K562 (cell line): ENCODE data around the gene SLC45A3.

Experiments used
- ARHGAP35 ChIP-seq: fragments of 450-650 bp; IDR thresholded peaks from 2 replicates; pipeline ENCODE4 v1.6.1; 2018; ENCODE audit not compliant: partially characterized antibody
- CREB1 ChIP-seq, 2 experiments: sonication (generic) in 1 of 2; formaldehyde crosslinking in 1 of 2; IDR thresholded peaks; 2 replicates each; pipeline versions ENCODE4 v1.6.1 to v1.8.0; 2012 to 2022; ENCODE audit warnings: inconsistent platforms in 1 of 2, mild to moderate bottlenecking in 1 of 2, missing genetic modification reagents in 1 of 2, moderate library complexity in 1 of 2
- CTCF ChIP-seq, 3 experiments: IDR thresholded peaks in 2 of 3; conservative IDR thresholded peaks in 1 of 3; 2 replicates each; pipeline ENCODE4 v1.5.1; 2011 to 2012; ENCODE audit warnings: low read length in 3 of 3, mild to moderate bottlenecking in 3 of 3, control low read depth in 2 of 3, improper control_type of control experiment in 1 of 3, inconsistent platforms in 1 of 3, low read depth in 1 of 3, mixed read lengths in 1 of 3, moderate library complexity in 1 of 3; ENCODE audit not compliant: insufficient read depth in 2 of 3
- E2F6 ChIP-seq, 2 experiments: IDR thresholded peaks; 2 replicates each; pipeline ENCODE4 v1.6.1; 2011; ENCODE audit warnings: borderline replicate concordance in 1 of 2, control low read depth in 1 of 2, low read depth in 1 of 2, low read length in 1 of 2, mild to moderate bottlenecking in 1 of 2, mixed read lengths in 1 of 2, moderate library complexity in 1 of 2; ENCODE audit not compliant: insufficient read depth in 1 of 2, insufficient read length in 1 of 2, poor library complexity in 1 of 2, severe bottlenecking in 1 of 2; ENCODE audit errors: extremely low read depth in 1 of 2
- JUN ChIP-seq, 2 experiments: sonication (generic) in 1 of 2; formaldehyde crosslinking in 1 of 2; IDR thresholded peaks; 2 replicates each; pipeline versions ENCODE4 v1.6.1 to v1.8.0; 2012 to 2022; ENCODE audit warnings: borderline replicate concordance in 2 of 2, mild to moderate bottlenecking in 2 of 2, improper control_type of control experiment in 1 of 2, low read depth in 1 of 2, low read length in 1 of 2, missing genetic modification reagents in 1 of 2
- MAFK ChIP-seq: IDR thresholded peaks from 2 replicates; pipeline ENCODE4 v1.6.1; 2011; ENCODE audit warnings: low read length, improper control_type of control experiment
- SIN3B ChIP-seq: fragments of 450-650 bp; IDR thresholded peaks from 2 replicates; pipeline ENCODE4 v1.6.1; 2017; ENCODE audit warnings: low read depth, mild to moderate bottlenecking, moderate library complexity
- U2AF2 ChIP-seq: fragments of 200-400 bp; formaldehyde crosslinking; optimal IDR thresholded peaks from 2 replicates; pipeline ENCODE3; 2017; ENCODE audit warnings: low read depth, mild to moderate bottlenecking, low read length
- ZEB2 ChIP-seq: fragments of 450-650 bp; IDR thresholded peaks from 2 replicates; pipeline ENCODE4 v1.6.1; 2016
- ZNF133 ChIP-seq: fragments of 250-450 bp; sonication (Bioruptor Pico); IDR thresholded peaks from 2 replicates; pipeline ENCODE4 v1.4.0; 2020; ENCODE audit warnings: mild to moderate bottlenecking
- TF ChIP-seq, protein P1 (sequence below), 2 experiments: IDR thresholded peaks; 2 replicates each; pipeline ENCODE4 v1.6.1; 2012; ENCODE audit warnings: improper control_type of control experiment in 2 of 2, low read depth in 2 of 2, low read length in 2 of 2, borderline replicate concordance in 1 of 2
- TF ChIP-seq, protein P2 (sequence below): fragments of 250-450 bp; sonication (Bioruptor Pico); IDR thresholded peaks from 2 replicates; pipeline ENCODE4 v1.8.0; 2021; ENCODE audit warnings: borderline replicate concordance, mild to moderate bottlenecking, moderate library complexity; ENCODE audit not compliant: poor library complexity, severe bottlenecking
- TF ChIP-seq, protein P3 (sequence below): sonication (generic); formaldehyde crosslinking; IDR thresholded peaks from 2 replicates; pipeline ENCODE4 v1.9.0; 2022; ENCODE audit warnings: mild to moderate bottlenecking, missing genetic modification reagents

- TF ChIP-seq CTCF (IDR thresholded peaks at IDR 0.05 in 2 of 3, conservative IDR thresholded peaks at IDR 0.05 in 1 of 3; ENCODE audit: insufficient read depth in 2 of 3, low read depth in 1 of 3, low read length in 3 of 3) (no peak), MAFK (no peak), CREB1 (IDR thresholded peaks at IDR 0.05) (no peak), CREB1 (CRISPR knock-in tag; IDR thresholded peaks at IDR 0.05) (no peak), JUN (IDR thresholded peaks at IDR 0.05; ENCODE audit: borderline replicate concordance, low read depth, low read length) (no peak), JUN (CRISPR knock-in tag; IDR thresholded peaks at IDR 0.05; ENCODE audit: borderline replicate concordance) (no peak), ARHGAP35 (no peak), U2AF2 (no peak), SIN3B (no peak), ZNF133 (CRISPR knock-in tag) (no peak), E2F6 (IDR thresholded peaks at IDR 0.05; ENCODE audit: borderline replicate concordance in 1 of 2, extremely low read depth in 1 of 2, insufficient read depth in 1 of 2, insufficient read length in 1 of 2, low read depth in 1 of 2, low read length in 1 of 2, poor library complexity in 1 of 2, severe bottlenecking in 1 of 2) (no peak), ZEB2 (no peak)
- TF ChIP-seq, protein P1, sequence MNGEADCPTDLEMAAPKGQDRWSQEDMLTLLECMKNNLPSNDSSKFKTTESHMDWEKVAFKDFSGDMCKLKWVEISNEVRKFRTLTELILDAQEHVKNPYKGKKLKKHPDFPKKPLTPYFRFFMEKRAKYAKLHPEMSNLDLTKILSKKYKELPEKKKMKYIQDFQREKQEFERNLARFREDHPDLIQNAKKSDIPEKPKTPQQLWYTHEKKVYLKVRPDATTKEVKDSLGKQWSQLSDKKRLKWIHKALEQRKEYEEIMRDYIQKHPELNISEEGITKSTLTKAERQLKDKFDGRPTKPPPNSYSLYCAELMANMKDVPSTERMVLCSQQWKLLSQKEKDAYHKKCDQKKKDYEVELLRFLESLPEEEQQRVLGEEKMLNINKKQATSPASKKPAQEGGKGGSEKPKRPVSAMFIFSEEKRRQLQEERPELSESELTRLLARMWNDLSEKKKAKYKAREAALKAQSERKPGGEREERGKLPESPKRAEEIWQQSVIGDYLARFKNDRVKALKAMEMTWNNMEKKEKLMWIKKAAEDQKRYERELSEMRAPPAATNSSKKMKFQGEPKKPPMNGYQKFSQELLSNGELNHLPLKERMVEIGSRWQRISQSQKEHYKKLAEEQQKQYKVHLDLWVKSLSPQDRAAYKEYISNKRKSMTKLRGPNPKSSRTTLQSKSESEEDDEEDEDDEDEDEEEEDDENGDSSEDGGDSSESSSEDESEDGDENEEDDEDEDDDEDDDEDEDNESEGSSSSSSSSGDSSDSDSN (IDR thresholded peaks at IDR 0.05; ENCODE audit: borderline replicate concordance in 1 of 2, low read depth in 2 of 2, low read length in 2 of 2) = no peak
- TF ChIP-seq, protein P2, sequence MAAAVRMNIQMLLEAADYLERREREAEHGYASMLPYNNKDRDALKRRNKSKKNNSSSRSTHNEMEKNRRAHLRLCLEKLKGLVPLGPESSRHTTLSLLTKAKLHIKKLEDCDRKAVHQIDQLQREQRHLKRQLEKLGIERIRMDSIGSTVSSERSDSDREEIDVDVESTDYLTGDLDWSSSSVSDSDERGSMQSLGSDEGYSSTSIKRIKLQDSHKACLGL = no peak
- TF ChIP-seq, protein P3, sequence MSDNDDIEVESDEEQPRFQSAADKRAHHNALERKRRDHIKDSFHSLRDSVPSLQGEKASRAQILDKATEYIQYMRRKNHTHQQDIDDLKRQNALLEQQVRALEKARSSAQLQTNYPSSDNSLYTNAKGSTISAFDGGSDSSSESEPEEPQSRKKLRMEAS (CRISPR knock-in tag) = no peak
These were observed 5.1 kb downstream of the SLC45A3 start for GRCh38 chr1:205675247-205675646.
